ENCODE data around the gene DUSP10. TPM values are rescaled to one million over a fixed set of nuclear protein-coding genes. Genes with fewer than 3 reads are reported as not detected.

The DUSP10 gene
- total RNA-seq, 1 experiment from 2014 or later: 2.5 TPM

- DNase-seq (ENCODE audit: extremely low read depth, low read depth): no peak
These were observed 26.3 kb downstream of the DUSP10 start for GRCh38 chr1:221715321-221716169.

- DNase-seq (ENCODE audit: extremely low read depth, low read depth): no peak
These were observed 27.4 kb downstream of the DUSP10 start for GRCh38 chr1:221714227-221715152.

- no peak for DNase-seq (ENCODE audit: extremely low read depth, low read depth)
These were observed 29.0 kb downstream of the DUSP10 start for GRCh38 chr1:221712776-221713431.

GRCh38 chr1:221712198-221712684 is 29.6 kb downstream of the DUSP10 start:
- DNase-seq (ENCODE audit: extremely low read depth, low read depth): no peak

- no peak for DNase-seq (ENCODE audit: extremely low read depth, low read depth)
These were observed 30.2 kb downstream of the DUSP10 start for GRCh38 chr1:221711656-221712055.

GRCh38 chr1:221711063-221711577 is 30.8 kb downstream of the DUSP10 start:
- no peak for DNase-seq (ENCODE audit: extremely low read depth, low read depth)

- DNase-seq (ENCODE audit: extremely low read depth, low read depth): no peak
These were observed 32.0 kb downstream of the DUSP10 start for GRCh38 chr1:221709854-221710253.

DNA sequence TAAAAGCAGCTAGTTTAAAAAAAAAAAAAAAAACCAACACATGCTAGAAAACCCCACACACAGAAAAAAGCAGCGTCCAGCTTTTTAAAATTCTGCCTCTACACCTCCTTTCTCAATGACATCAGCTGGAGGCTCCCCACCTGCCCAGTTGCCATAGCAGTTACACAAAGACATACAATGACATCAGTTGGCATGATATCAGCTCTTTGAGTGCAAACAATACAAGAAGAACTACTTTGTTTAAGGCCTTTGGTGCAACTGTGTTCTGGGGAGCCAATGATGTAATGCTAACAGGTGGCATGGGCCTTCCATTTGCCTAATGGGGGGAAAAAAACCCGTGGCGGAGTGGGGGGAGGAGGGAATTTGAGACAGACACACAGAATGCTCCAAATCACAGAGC is 32.9 kb downstream of the DUSP10 start:
- no peak for DNase-seq (ENCODE audit: extremely low read depth, low read depth)

- DNase-seq (ENCODE audit: extremely low read depth, low read depth): no peak
These were observed 33.8 kb downstream of the DUSP10 start for GRCh38 chr1:221708076-221708571.

- DNase-seq (ENCODE audit: extremely low read depth, low read depth): no peak
These were observed 34.9 kb downstream of the DUSP10 start for GRCh38 chr1:221706876-221707582.

GRCh38 chr1:221706191-221706590 is 35.7 kb downstream of the DUSP10 start:
- no peak for DNase-seq (ENCODE audit: extremely low read depth, low read depth)

DNA sequence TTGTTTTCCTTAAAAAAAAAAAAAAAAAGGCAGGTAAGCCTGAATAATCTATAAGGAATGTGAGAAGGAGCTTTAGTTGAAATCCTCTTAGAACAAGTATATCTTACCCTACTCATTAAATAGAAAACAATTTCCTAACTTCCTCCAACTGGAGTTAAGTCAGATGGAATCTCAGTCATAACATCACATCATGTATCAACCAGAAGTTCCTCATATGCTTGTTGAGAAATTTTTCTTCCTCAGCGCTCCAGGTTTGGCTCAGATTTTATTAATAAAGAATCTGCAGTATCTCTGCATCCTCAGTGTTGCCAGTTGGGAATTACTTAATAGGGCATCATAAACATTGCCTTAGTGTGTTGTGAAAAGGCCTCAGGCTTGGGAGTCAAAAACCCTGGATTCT is 37.6 kb downstream of the DUSP10 start:
- no peak for DNase-seq (ENCODE audit: extremely low read depth, low read depth)

DNA sequence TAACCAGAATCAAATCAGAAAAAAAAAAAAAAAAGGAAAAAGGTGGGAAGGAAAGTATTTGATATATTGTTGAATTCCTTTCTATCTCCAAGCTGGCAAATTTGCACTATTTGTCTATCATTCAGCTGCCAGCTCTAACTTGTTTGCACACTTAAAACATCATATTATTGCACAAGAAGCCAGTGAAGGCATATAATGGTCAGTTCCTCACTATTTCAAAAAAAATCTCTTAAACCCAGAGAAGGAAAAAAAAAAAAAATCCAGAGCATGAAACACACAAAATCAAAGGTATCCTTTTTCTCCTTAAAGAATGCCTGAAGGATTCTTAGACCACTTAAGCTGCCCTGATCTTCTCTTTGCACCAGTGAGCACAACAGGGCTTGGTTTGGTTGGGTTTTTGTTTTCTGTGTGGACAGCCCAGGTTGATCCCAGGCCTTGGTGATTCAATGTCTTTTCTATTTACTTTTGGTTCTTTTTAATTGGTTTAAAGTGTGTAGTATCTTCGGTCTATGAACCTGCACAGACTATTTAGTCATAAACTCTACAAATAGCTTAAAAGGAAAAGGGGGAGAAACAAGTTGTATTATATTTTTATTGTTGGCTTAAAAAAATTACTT is 40.2 kb downstream of the DUSP10 start:
- no peak for DNase-seq (ENCODE audit: extremely low read depth, low read depth)

DNA sequence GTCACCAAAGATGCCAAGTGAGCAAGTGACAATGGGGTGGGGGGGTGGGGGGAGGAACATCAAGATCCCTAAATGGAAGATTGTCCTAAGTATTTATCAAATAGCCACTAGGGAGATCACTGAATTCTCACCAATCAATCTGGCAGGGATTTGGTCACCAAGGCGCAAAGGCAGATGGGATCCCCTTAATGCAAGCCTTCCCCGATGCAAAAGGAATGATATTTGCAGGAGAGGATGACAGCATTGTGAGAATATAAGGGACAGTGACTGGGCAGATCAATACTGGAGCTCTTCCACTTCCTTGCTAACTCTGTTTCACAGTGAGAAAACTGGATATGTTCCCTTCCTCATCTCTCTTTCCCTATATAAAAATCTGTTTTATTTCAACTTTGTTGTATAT is 40.9 kb downstream of the DUSP10 start:
- no peak for DNase-seq (ENCODE audit: extremely low read depth, low read depth)

DNA sequence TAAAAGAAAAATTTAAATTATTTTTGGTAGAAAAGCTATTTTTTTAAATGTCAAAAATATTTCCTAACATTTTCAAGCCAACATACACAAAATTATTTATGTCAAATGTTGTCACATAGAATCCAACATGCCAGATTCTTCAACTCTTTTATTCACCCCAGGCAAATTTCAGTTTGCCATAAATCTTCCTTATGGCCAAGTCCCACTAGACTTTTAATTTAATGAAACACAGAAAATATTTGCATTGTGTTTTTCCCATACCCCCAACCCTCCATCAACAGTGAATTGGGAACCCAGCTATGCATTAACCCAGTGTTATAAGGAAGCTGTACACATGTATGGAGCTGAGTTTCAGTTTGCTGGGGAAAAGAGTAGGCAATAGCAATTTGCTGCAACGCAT is 41.4 kb downstream of the DUSP10 start:
- DNase-seq (ENCODE audit: extremely low read depth, low read depth): no peak

GRCh38 chr1:221699978-221700519 is 41.8 kb downstream of the DUSP10 start:
- DNase-seq (ENCODE audit: extremely low read depth, low read depth): no peak

DNA sequence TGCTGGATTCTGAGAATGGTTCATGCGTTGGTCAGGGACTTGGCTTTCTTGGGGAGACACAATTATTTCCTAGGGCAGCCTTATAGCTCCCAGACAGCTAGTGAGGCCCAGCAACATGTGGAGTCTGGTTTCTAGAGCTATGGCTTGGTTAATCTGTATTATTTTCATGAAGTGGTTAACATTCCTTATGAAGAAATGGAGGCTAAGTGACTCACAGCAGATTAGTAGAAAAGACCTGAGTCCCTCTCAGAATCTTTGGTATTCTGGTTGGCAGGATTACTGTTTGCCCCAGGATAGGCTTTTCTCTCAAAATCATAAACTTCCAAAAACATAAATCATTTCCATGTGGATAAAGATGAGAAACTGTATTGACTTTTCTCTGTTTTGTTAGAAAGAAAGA is 42.3 kb downstream of the DUSP10 start:
- no peak for DNase-seq (ENCODE audit: extremely low read depth, low read depth)

DNA sequence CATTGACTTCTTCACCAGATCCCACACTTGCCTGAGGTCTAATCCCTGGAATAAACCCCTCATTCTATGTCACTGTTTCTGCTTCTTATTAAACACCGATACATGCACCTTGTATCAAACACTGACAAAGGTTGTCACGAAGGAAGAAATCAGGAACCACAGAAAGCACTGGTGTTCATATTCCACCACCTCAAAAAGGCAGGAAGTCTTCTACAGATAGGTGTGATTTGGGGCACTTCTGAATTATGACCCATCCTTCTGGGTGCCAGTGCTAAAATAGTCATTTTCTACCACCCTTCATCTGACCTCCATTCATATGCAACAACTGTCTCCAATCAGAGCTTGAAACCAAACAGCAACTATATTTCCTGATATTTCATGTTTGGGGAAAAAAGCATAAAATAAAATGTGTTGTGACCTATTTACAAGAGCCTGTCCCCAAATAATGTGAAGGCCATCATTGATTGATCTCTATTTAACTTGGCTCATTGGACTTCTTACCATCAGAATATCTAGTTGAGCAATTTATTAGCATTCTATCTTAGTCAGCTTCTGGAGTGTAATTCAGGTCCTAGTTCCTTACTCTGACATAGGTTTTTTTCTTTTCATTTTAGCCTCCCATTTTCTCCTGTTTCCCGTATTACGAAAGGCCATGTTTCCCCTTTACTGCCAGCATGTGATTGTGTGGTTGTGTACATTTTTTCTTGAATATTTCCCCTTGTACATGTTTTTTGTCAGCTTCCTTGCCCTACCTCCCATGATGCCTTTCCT is 43.1 kb downstream of the DUSP10 start:
- no peak for DNase-seq (ENCODE audit: extremely low read depth, low read depth)
